K562 (cell line): Measurements from ENCODE around the gene PUSL1. TPM values are rescaled to one million over a fixed set of nuclear protein-coding genes. Genes with fewer than 3 reads are reported as not detected.
A peak's percentile ranks its signal among the peaks of the same experiment; 100 is the strongest.

Experiments
- ARID1B ChIP-seq: fragments of 450-650 bp; IDR thresholded peaks from 2 replicates; pipeline ENCODE4 v1.6.1; 2016; ENCODE audit warnings: antibody characterized with exemption, mild to moderate bottlenecking, inconsistent platforms
- ATF7 ChIP-seq: fragments of 450-650 bp; IDR thresholded peaks from 2 replicates; pipeline ENCODE4 v1.7.1; 2014; ENCODE audit warnings: mild to moderate bottlenecking, moderate library complexity
- BACH1 ChIP-seq: fragments of 200-800 bp; sonication (Bioruptor generic); IDR thresholded peaks from 2 replicates; pipeline ENCODE4 v1.6.1; 2016; ENCODE audit warnings: missing genetic modification characterization, missing compliant biosample characterization
- BDP1 ChIP-seq: IDR thresholded peaks from 3 replicates; pipeline ENCODE4 v1.6.1; 2011; ENCODE audit not compliant: insufficient read length, insufficient read depth
- CAMTA2 ChIP-seq: fragments of 250-450 bp; sonication (Bioruptor Pico); conservative IDR thresholded peaks from 2 replicates; pipeline ENCODE4 v1.5.1; 2022
- CSDE1 ChIP-seq, 2 experiments: fragments of 450-650 bp; IDR thresholded peaks; 2 replicates each; pipeline ENCODE4 v1.6.1; 2016; ENCODE audit warnings: mild to moderate bottlenecking in 1 of 2
- CTBP1 ChIP-seq: fragments of 450-650 bp; IDR thresholded peaks from 2 replicates; pipeline ENCODE4 v1.6.1; 2016; ENCODE audit warnings: borderline replicate concordance
- DMBX1 ChIP-seq: fragments of 250-450 bp; sonication (Bioruptor Pico); IDR thresholded peaks from 2 replicates; pipeline ENCODE4 v1.8.0; 2022; ENCODE audit warnings: inconsistent platforms, mild to moderate bottlenecking, moderate library complexity, borderline replicate concordance
- ELK3 ChIP-seq: fragments of 450-650 bp; formaldehyde crosslinking; IDR thresholded peaks from 2 replicates; pipeline ENCODE4 v1.4.0; 2020; ENCODE audit warnings: mild to moderate bottlenecking
- FOXJ2 ChIP-seq: fragments of 200-800 bp; sonication (Bioruptor generic); IDR thresholded peaks from 2 replicates; pipeline ENCODE4 v1.6.1; 2016; ENCODE audit warnings: missing genetic modification characterization, missing compliant biosample characterization
- HLTF ChIP-seq: fragments of 450-650 bp; IDR thresholded peaks from 2 replicates; pipeline ENCODE4 v1.6.1; 2016
- MEF2A ChIP-seq: IDR thresholded peaks from 2 replicates; pipeline ENCODE4 v1.6.1; 2011; ENCODE audit warnings: low read depth, mild to moderate bottlenecking, low read length, moderate library complexity; ENCODE audit not compliant: control insufficient read depth
- MIER1 ChIP-seq: fragments of 450-650 bp; IDR thresholded peaks from 2 replicates; pipeline ENCODE4 v1.6.1; 2016; ENCODE audit warnings: antibody characterized with exemption, mild to moderate bottlenecking, low read depth
- MLX ChIP-seq, 2 experiments: fragments of 450-650 bp in 1 of 2; sonication (generic) in 1 of 2; formaldehyde crosslinking; conservative IDR thresholded peaks; 2 replicates each; pipeline versions ENCODE4 v1.4.0 to v1.8.1; 2020 to 2022; ENCODE audit warnings: mild to moderate bottlenecking in 1 of 2, missing genetic modification reagents in 1 of 2
- NRF1 ChIP-seq, 2 experiments: fragments of 450-650 bp; IDR thresholded peaks in 1 of 2; conservative IDR thresholded peaks in 1 of 2; 2 replicates each; pipeline ENCODE4 v1.6.1; 2014; ENCODE audit warnings: mild to moderate bottlenecking in 2 of 2
- PHTF2 ChIP-seq: fragments of 250-450 bp; sonication (Bioruptor Pico); IDR thresholded peaks from 2 replicates; pipeline ENCODE4 v1.5.0; 2021; ENCODE audit warnings: mild to moderate bottlenecking
- POLR2A ChIP-seq: fragments of 450-650 bp; conservative IDR thresholded peaks from 2 replicates; pipeline ENCODE4 v1.6.1; 2016
- RBM14 ChIP-seq: fragments of 200-400 bp; formaldehyde crosslinking; IDR thresholded peaks from 2 replicates; pipeline ENCODE4 v1.6.1; 2018; ENCODE audit warnings: low read depth, mild to moderate bottlenecking, low read length, moderate library complexity, borderline replicate concordance; ENCODE audit not compliant: insufficient read depth
- SLC30A9 ChIP-seq: fragments of 250-450 bp; sonication (Bioruptor Pico); IDR thresholded peaks from 2 replicates; pipeline ENCODE4 v1.8.0; 2022; ENCODE audit warnings: mild to moderate bottlenecking, moderate library complexity
- SMAD1 ChIP-seq: fragments of 150-350 bp; IDR thresholded peaks from 2 replicates; pipeline ENCODE4 v1.6.1; 2014; ENCODE audit warnings: low read length, low read depth; ENCODE audit not compliant: partially characterized antibody
- SUPT5H ChIP-seq: fragments of 450-650 bp; IDR thresholded peaks from 2 replicates; pipeline ENCODE4 v1.6.1; 2016
- TAF15 ChIP-seq: fragments of 200-400 bp; formaldehyde crosslinking; IDR thresholded peaks from 2 replicates; pipeline ENCODE4 v1.6.1; 2017; ENCODE audit warnings: mild to moderate bottlenecking, low read depth, low read length, moderate library complexity
- THRAP3 ChIP-seq: fragments of 450-650 bp; IDR thresholded peaks from 2 replicates; pipeline ENCODE4 v1.6.1; 2016; ENCODE audit warnings: mild to moderate bottlenecking, inconsistent platforms, borderline replicate concordance
- ZNF217 ChIP-seq: sonication (generic); formaldehyde crosslinking; IDR thresholded peaks from 2 replicates; pipeline ENCODE4 v1.8.0; 2022; ENCODE audit warnings: mild to moderate bottlenecking, missing genetic modification reagents
- ZNF41 ChIP-seq: fragments of 250-450 bp; sonication (Bioruptor Pico); conservative IDR thresholded peaks from 2 replicates; pipeline ENCODE4 v1.4.0; 2020; ENCODE audit warnings: mild to moderate bottlenecking
- ZNF589 ChIP-seq: fragments of 200-800 bp; sonication (Bioruptor generic); IDR thresholded peaks from 2 replicates; pipeline ENCODE4 v1.6.1; 2016; ENCODE audit warnings: low read depth, missing genetic modification characterization, missing compliant biosample characterization
- ZNF668 ChIP-seq: fragments of 250-450 bp; sonication (Bioruptor Pico); IDR thresholded peaks from 2 replicates; pipeline ENCODE4 v1.8.0; 2022; ENCODE audit warnings: mild to moderate bottlenecking, inconsistent platforms
- ZNF696 ChIP-seq: fragments of 250-450 bp; sonication (Bioruptor Pico); conservative IDR thresholded peaks from 2 replicates; pipeline ENCODE4 v1.4.0; 2020; ENCODE audit warnings: mild to moderate bottlenecking, moderate library complexity
- ZNF699 ChIP-seq: fragments of 250-450 bp; sonication (Bioruptor Pico); IDR thresholded peaks from 2 replicates; pipeline ENCODE4 v1.8.0; 2021; ENCODE audit warnings: mild to moderate bottlenecking, moderate library complexity; ENCODE audit not compliant: insufficient replicate concordance
- ZNF780A ChIP-seq: fragments of 250-450 bp; sonication (Bioruptor Pico); IDR thresholded peaks from 2 replicates; pipeline ENCODE4 v1.5.0; 2021; ENCODE audit warnings: mild to moderate bottlenecking
- ZSCAN29 ChIP-seq: fragments of 450-650 bp; IDR thresholded peaks from 2 replicates; pipeline ENCODE4 v1.6.1; 2017
- polyA plus RNA-seq, 8 experiments: library from polyadenylated mRNA; depleted of rRNA in 4 of 8; stranded (reverse) in 5 of 8; unstranded in 3 of 8; fragments of >200 nt; fragmentation: Nextera tagmentation in 2 of 8; fragmentation: Illumina TruSeq in 1 of 8; extraction: Ambion mirVana in 2 of 8; extraction: Trizol in 1 of 8; gene quantifications; 2 replicates each; pipeline versions ENCODE4 v1.2.1 to v1.2.3, GENCODE V29; 2011 to 2014; ENCODE audit warnings: inconsistent platforms in 1 of 8, missing spikeins in 1 of 8
- total RNA-seq, 7 experiments: library from RNA; depleted of rRNA in 6 of 7; stranded (reverse); fragments of >200 nt in 6 of 7; fragmentation: Illumina TruSeq in 2 of 7; extraction: Trizol in 2 of 7; gene quantifications; 2 replicates each; pipeline versions ENCODE4 v1.2.1 to v1.2.3, GENCODE V29; 2011 to 2021; ENCODE audit warnings: low replicate concordance in 1 of 7

The PUSL1 gene
- total and polyA plus RNA-seq, 9 of the 15 experiments (the other 6 are each of a cell fraction or from before 2014, with no cell fraction given) = 0.62 to 86.9 (median 13.6) TPM

GRCh38 chr1:1349256-1350012 is 41.0 kb downstream of the PUSL1 start, which contains the start of gene DVL1 (continued):
- no peak for TF ChIP-seq ZNF699 (CRISPR knock-in tag)
- no peak for TF ChIP-seq ZSCAN29
- TF ChIP-seq CAMTA2 (CRISPR knock-in tag) = no peak
- no peak for TF ChIP-seq SMAD1
- no peak for TF ChIP-seq ZNF696 (CRISPR knock-in tag)
- TF ChIP-seq ZNF589 (CRISPR knock-in tag) = peak; percentile 30; the same call in 1 of the 2 replicates
- TF ChIP-seq ZNF668 (CRISPR knock-in tag) = no peak
- TF ChIP-seq HLTF = no peak
- no peak; a peak in 1 of 4 replicates for TF ChIP-seq NRF1 (conservative IDR thresholded peaks at IDR 0.05 in 1 of 2, IDR thresholded peaks at IDR 0.05 in 1 of 2)
- TF ChIP-seq SUPT5H = no peak
- TF ChIP-seq ZNF217 (CRISPR knock-in tag) = no peak
- TF ChIP-seq ARID1B = no peak
- no peak for TF ChIP-seq BDP1
- no peak for TF ChIP-seq THRAP3
- peak; percentile 90 for TF ChIP-seq CTBP1
- TF ChIP-seq ATF7 = peak; percentile 45; the same call in 1 of the 2 replicates
- no peak; the same call in 1 of the 2 replicates for TF ChIP-seq POLR2A
- no peak for TF ChIP-seq ZNF41 (CRISPR knock-in tag)
- 0 out of 4 replicates have a peak, but pooled peaks of 1 of the 2 experiments have one; percentile 77 for TF ChIP-seq MLX (CRISPR knock-in tag; conservative IDR thresholded peaks at IDR 0.05)
- TF ChIP-seq DMBX1 (CRISPR knock-in tag) = peak; percentile 60; the same call in 1 of the 2 replicates
- no peak for TF ChIP-seq ZNF780A (CRISPR knock-in tag)
- TF ChIP-seq BACH1 (tag) = no peak
- TF ChIP-seq PHTF2 = no peak
- no peak for TF ChIP-seq CSDE1 (IDR thresholded peaks at IDR 0.05)
- TF ChIP-seq SLC30A9 = no peak
- no peak for TF ChIP-seq ELK3
- no peak for TF ChIP-seq RBM14
- no peak for TF ChIP-seq TAF15
- TF ChIP-seq FOXJ2 (tag) = no peak
- no peak for TF ChIP-seq MIER1
- no peak for TF ChIP-seq MEF2A
